Sigmoid colon (tissue), 7 donors: ENCODE data around the gene IGSF21. TPM values are rescaled to one million over a fixed set of nuclear protein-coding genes. Genes with fewer than 3 reads are reported as not detected.

Experiments used
- DNase-seq: peaks from one replicate; pipeline ENCODE4 v3.0.0-alpha.2; 2019
- H3K27ac ChIP-seq, 4 donors: fragments of 200-600 bp; sonication (generic); one replicate each; pipeline ENCODE4 v1.5.1; 2016 to 2019; ENCODE audit warnings: mild to moderate bottlenecking in 1 of 4
- H3K27me3 ChIP-seq, 3 donors: fragments of 200-600 bp; sonication (generic); one replicate each; pipeline ENCODE4 v1.5.1; 2019; ENCODE audit warnings: mild to moderate bottlenecking in 1 of 3
- H3K36me3 ChIP-seq, 4 donors: fragments of 200-600 bp; sonication (generic); one replicate each; pipeline ENCODE4 v1.5.1; 2016 to 2019
- H3K4me1 ChIP-seq, 4 donors: fragments of 200-600 bp; sonication (generic); one replicate each; pipeline ENCODE4 v1.5.1; 2017 to 2019
- H3K4me3 ChIP-seq, 4 donors: fragments of 200-600 bp; sonication (generic); one replicate each; pipeline ENCODE4 v1.5.1; 2017 to 2019; ENCODE audit warnings: mild to moderate bottlenecking in 2 of 4, moderate library complexity in 1 of 4
- H3K9me3 ChIP-seq, 4 donors: fragments of 200-600 bp in 3 of 4; sonication (generic) in 3 of 4; one replicate each; pipeline versions ENCODE4 v1.5.1 to v1.6.1; 2013 to 2019
- EP300 ChIP-seq, 4 donors: sonication (generic); formaldehyde crosslinking; IDR thresholded peaks; one replicate each; pipeline ENCODE4 v1.6.1; 2017; ENCODE audit warnings: antibody characterized with exemption in 4 of 4
- POLR2A ChIP-seq, 2 donors: fragments of 450-650 bp; IDR thresholded peaks; one replicate each; pipeline ENCODE4 v1.6.1; 2016; ENCODE audit warnings: antibody characterized with exemption in 2 of 2, mild to moderate bottlenecking in 2 of 2, moderate library complexity in 2 of 2
- POLR2AphosphoS5 ChIP-seq, 4 donors: sonication (generic); formaldehyde crosslinking; IDR thresholded peaks; one replicate each; pipeline ENCODE4 v1.6.1; 2017; ENCODE audit warnings: antibody characterized with exemption in 4 of 4
- WGBS, 2 donors: extraction: QIAGEN DNeasy Blood & Tissue Kit; methylation state at CpG; one replicate each; pipeline ENCODE4 v1.1.7; 2013; 5-methylcytosine and 5-hydroxymethylcytosine counted together
- intact Hi-C: fragments of 100-400 bp; cut with DNase I; formaldehyde crosslinking; loops from one replicate; pipeline ENCODE4 v1.15.1; 2023
- polyA plus RNA-seq, 3 donors: library from polyadenylated mRNA; stranded (reverse); fragments of 200-250 nt; gene quantifications; one replicate each; pipeline ENCODE4 v1.2.3, GENCODE V29; 2013
- total RNA-seq, 4 donors: library from RNA; depleted of rRNA; stranded (reverse); fragments of >200 nt; gene quantifications; one replicate each; pipeline ENCODE4 v1.1.0, GENCODE V29; 2016
- TF ChIP-seq, protein P1 (sequence below), 4 experiments: fragments of 450-650 bp in 3 of 4; fragments of 200-600 bp in 1 of 4; IDR thresholded peaks; one replicate each; pipeline ENCODE4 v1.5.1; 2016 to 2019; ENCODE audit warnings: antibody characterized with exemption in 4 of 4, mild to moderate bottlenecking in 3 of 4, moderate library complexity in 2 of 4
- donor health status: healthy with polysubstance abuse.
- donor health status: Bipolar disorder and iron deficiency.
- donor health status: healthy.

IGSF21 gene
- total and polyA plus RNA-seq, 7 donors: 0.55 to 2.6 (median 1.1) TPM; not detected in 2

DNA sequence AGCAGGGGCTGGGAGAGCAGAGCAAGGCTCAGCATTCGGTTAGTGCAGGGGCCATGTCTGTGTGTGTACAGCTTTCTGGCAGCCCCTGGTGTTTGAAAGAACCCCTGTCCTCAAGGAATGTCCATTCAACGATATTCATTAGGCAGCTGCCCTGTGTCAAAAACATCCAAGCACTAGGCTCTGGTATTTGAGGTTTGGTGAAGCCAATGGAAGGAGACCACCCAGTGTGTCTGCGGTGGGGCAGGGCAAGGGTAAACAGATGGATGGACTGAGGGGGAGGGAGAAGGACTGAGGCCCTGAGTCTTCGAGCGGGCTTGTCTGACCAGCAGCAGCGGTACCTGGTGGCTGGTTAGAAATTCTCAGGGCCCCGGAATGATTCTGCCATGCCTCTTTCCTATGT, 217.5 kb downstream of the IGSF21 start:
- WGBS, 2 donors: 71 to 87% methylated on average over 7 of the region's 7 CpGs
- no peaks in the 10 kb centered on the region for H3K27me3 ChIP-seq
- H3K36me3 ChIP-seq: no peaks in the 10 kb centered on the region
- no peak for DNase-seq
- H3K27ac ChIP-seq: no peak overlapping the region
- H3K9me3 ChIP-seq: no peaks in the 10 kb centered on the region
- intact Hi-C loops: no loop called here
- H3K4me3 ChIP-seq: no peak overlapping the region
- H3K4me1 ChIP-seq: peaks cover 0 to 20% (median 13%) of the 10 kb centered on the region in 4 donors
- TF ChIP-seq, protein P1, sequence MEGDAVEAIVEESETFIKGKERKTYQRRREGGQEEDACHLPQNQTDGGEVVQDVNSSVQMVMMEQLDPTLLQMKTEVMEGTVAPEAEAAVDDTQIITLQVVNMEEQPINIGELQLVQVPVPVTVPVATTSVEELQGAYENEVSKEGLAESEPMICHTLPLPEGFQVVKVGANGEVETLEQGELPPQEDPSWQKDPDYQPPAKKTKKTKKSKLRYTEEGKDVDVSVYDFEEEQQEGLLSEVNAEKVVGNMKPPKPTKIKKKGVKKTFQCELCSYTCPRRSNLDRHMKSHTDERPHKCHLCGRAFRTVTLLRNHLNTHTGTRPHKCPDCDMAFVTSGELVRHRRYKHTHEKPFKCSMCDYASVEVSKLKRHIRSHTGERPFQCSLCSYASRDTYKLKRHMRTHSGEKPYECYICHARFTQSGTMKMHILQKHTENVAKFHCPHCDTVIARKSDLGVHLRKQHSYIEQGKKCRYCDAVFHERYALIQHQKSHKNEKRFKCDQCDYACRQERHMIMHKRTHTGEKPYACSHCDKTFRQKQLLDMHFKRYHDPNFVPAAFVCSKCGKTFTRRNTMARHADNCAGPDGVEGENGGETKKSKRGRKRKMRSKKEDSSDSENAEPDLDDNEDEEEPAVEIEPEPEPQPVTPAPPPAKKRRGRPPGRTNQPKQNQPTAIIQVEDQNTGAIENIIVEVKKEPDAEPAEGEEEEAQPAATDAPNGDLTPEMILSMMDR (IDR thresholded peaks at IDR 0.05): no peak
- TF ChIP-seq POLR2A (IDR thresholded peaks at IDR 0.05) (no peak), POLR2AphosphoS5 (IDR thresholded peaks at IDR 0.05) (no peak), EP300 (IDR thresholded peaks at IDR 0.05) (no peak)

- no peak overlapping the region for H3K4me3 ChIP-seq
- H3K9me3 ChIP-seq: no peaks in the 10 kb centered on the region
- H3K36me3 ChIP-seq: no peaks in the 10 kb centered on the region
- no peak for TF ChIP-seq POLR2AphosphoS5 (IDR thresholded peaks at IDR 0.05)
- TF ChIP-seq, protein P1 (IDR thresholded peaks at IDR 0.05): no peak
- no peak for DNase-seq
- H3K4me1 ChIP-seq: peaks cover 0 to 16% (median 7%) of the 10 kb centered on the region in 4 donors
- no peaks in the 10 kb centered on the region for H3K27me3 ChIP-seq
- no peak overlapping the region for H3K27ac ChIP-seq
- intact Hi-C loops: no loop called here
- 33 to 43% methylated on average over 7 of the region's 7 CpGs for WGBS, 2 donors
These were observed 218.8 kb downstream of the IGSF21 start for GRCh38 chr1:18326211-18326897.

GRCh38 chr1:18327650-18328049, 220.1 kb downstream of the IGSF21 start:
- intact Hi-C loops: no loop called here
- WGBS, 2 donors: 48 to 61% methylated on average over 2 of the region's 2 CpGs
- H3K36me3 ChIP-seq: no peaks in the 10 kb centered on the region
- peaks cover 0 to 16% (median 7%) of the 10 kb centered on the region in 4 donors for H3K4me1 ChIP-seq
- H3K27me3 ChIP-seq: no peaks in the 10 kb centered on the region
- no peak overlapping the region for H3K27ac ChIP-seq
- H3K4me3 ChIP-seq: no peak overlapping the region
- TF ChIP-seq POLR2A (IDR thresholded peaks at IDR 0.05): no peak
- no peak for TF ChIP-seq EP300 (IDR thresholded peaks at IDR 0.05)
- TF ChIP-seq POLR2AphosphoS5 (IDR thresholded peaks at IDR 0.05): no peak
- TF ChIP-seq, protein P1 (IDR thresholded peaks at IDR 0.05): no peak
- no peak for DNase-seq
- H3K9me3 ChIP-seq: no peaks in the 10 kb centered on the region

DNA sequence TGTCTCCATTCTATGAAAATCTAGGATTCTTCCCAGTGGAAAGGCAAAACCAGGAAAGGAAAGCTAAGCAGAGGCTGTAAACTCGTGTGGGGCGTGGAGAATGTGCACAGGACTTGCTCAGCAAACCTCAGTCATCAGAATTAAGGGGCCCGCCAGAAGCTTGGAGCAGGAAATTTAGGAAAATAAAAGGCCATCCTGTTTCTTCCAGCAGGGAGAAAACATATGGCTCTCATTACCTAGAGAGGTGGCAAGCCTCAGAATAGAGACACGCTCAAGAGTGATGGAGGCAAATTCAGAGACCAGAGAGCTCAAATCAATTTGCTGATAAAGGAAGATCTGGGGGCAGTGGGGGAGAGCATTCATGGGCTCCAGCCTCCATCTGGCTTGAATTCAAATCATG, 221.2 kb downstream of the IGSF21 start:
- Histone ChIP-seq H3K4me3 (no peak overlapping the region), H3K9me3 (no peaks in the 10 kb centered on the region), H3K27me3 (no peaks in the 10 kb centered on the region), H3K36me3 (no peaks in the 10 kb centered on the region), H3K4me1 (peaks cover 0 to 16% (median 7%) of the 10 kb centered on the region in 4 donors), H3K27ac (no peak overlapping the region)
- 43 to 51% methylated on average over 4 of the region's 4 CpGs for WGBS, 2 donors
- TF ChIP-seq, protein P1 (IDR thresholded peaks at IDR 0.05): no peak
- TF ChIP-seq EP300 (IDR thresholded peaks at IDR 0.05) (no peak), POLR2AphosphoS5 (IDR thresholded peaks at IDR 0.05) (no peak), POLR2A (IDR thresholded peaks at IDR 0.05) (no peak)
- no peak for DNase-seq
- intact Hi-C loops: no loop called here
